Testis (tissue), 2 donors: Measurements from ENCODE around the gene URB1.

ENCODE experiments used
- CTCF ChIP-seq, 3 experiments: fragments of 450-650 bp in 2 of 3; fragments of 200-600 bp in 1 of 3; sonication (generic) in 1 of 3; IDR thresholded peaks; one replicate each; pipeline ENCODE4 v1.5.1; 2016 to 2019; ENCODE audit warnings: antibody characterized with exemption in 3 of 3, mild to moderate bottlenecking in 2 of 3, moderate library complexity in 1 of 3
- POLR2A ChIP-seq: fragments of 450-650 bp; IDR thresholded peaks from one replicate; pipeline ENCODE4 v1.6.1; 2017; ENCODE audit warnings: antibody characterized with exemption, mild to moderate bottlenecking, moderate library complexity

- no peak for TF ChIP-seq CTCF (IDR thresholded peaks at IDR 0.05)
- no peak for TF ChIP-seq POLR2A
These were observed 75.1 kb downstream of the URB1 start for GRCh38 chr21:32317726-32318125.
